SK-N-MC (cell line): ENCODE results near the gene SRGAP3.

Experiments used
- EZH2 ChIP-seq: fragments of 200-600 bp; sonication (generic); IDR thresholded peaks from one replicate; pipeline ENCODE4 v1.6.1; 2017; ENCODE audit warnings: antibody characterized with exemption
- FOXP2 ChIP-seq: optimal IDR thresholded peaks from 2 replicates; pipeline ENCODE3; 2011; ENCODE audit warnings: mild to moderate bottlenecking, moderate library complexity; ENCODE audit not compliant: insufficient read depth; ENCODE audit errors: extremely low read length, control extremely low read depth
- POLR2AphosphoS5 ChIP-seq: IDR thresholded peaks from 2 replicates; pipeline ENCODE4 v1.6.1; 2012; ENCODE audit warnings: mild to moderate bottlenecking, low read depth, low read length, borderline replicate concordance

GRCh38 chr3:8964436-8965370 is 284.7 kb downstream of the SRGAP3 start:
- TF ChIP-seq EZH2 (no peak), POLR2AphosphoS5 (no peak), FOXP2 (no peak)
